NCI-H2029 (cell line): ENCODE results near the gene HMG20A.

ENCODE experiments used
- DNase-seq: peaks from one replicate; lab custom pipeline; 2025; lab: John Stamatoyannopoulos, UW

HMG20A gene

GRCh38 chr15:77500989-77501388 is 80.3 kb downstream of the HMG20A start:
- DNase-seq: no peak

- DNase-seq: no peak
Measured at GRCh38 chr15:77502379-77503095, 81.8 kb downstream of the HMG20A start.

- no peak for DNase-seq
Measured at GRCh38 chr15:77503240-77503639, 82.6 kb downstream of the HMG20A start.

GRCh38 chr15:77503764-77504163 is 83.1 kb downstream of the HMG20A start:
- no peak for DNase-seq

GRCh38 chr15:77504306-77504705 is 83.6 kb downstream of the HMG20A start:
- DNase-seq: peak; percentile 26

GRCh38 chr15:77504871-77505270 is 84.2 kb downstream of the HMG20A start:
- no peak for DNase-seq

- DNase-seq: no peak
Measured at GRCh38 chr15:77505556-77505955, 84.9 kb downstream of the HMG20A start.

- peak; percentile 75 for DNase-seq
Measured at GRCh38 chr15:77506311-77507142, 85.8 kb downstream of the HMG20A start.

- DNase-seq: peak; percentile 30
Measured at GRCh38 chr15:77507143-77507897, 86.6 kb downstream of the HMG20A start.

- no peak for DNase-seq
Measured at GRCh38 chr15:77507911-77508310, 87.2 kb downstream of the HMG20A start.

- DNase-seq: no peak
Measured at GRCh38 chr15:77508541-77509243, 88.0 kb downstream of the HMG20A start.

- no peak for DNase-seq
Measured at GRCh38 chr15:77510066-77511057, 89.7 kb downstream of the HMG20A start.

- DNase-seq: no peak
Measured at GRCh38 chr15:77511869-77512268, 91.2 kb downstream of the HMG20A start.

- DNase-seq: no peak
Measured at GRCh38 chr15:77513226-77513625, 92.5 kb downstream of the HMG20A start.

- no peak for DNase-seq
Measured at GRCh38 chr15:77514641-77515402, 94.1 kb downstream of the HMG20A start.

- DNase-seq: no peak
Measured at GRCh38 chr15:77515613-77516012, 94.9 kb downstream of the HMG20A start.

GRCh38 chr15:77516076-77516475 is 95.4 kb downstream of the HMG20A start:
- no peak for DNase-seq

- no peak for DNase-seq
Measured at GRCh38 chr15:77516786-77517185, 96.1 kb downstream of the HMG20A start.

- no peak for DNase-seq
Measured at GRCh38 chr15:77517579-77517978, 96.9 kb downstream of the HMG20A start.

GRCh38 chr15:77518458-77518857 is 97.8 kb downstream of the HMG20A start:
- DNase-seq: no peak
